Skin of body (tissue), 2 donors: ENCODE measurements around the gene DHX29. TPM values are rescaled to one million over a fixed set of nuclear protein-coding genes. Genes with fewer than 3 reads are reported as not detected.
"Not testable (repeated sequence)": the region's sequence is repeated elsewhere in the genome, so short reads cannot be mapped to it uniquely, and the experiment has no call there.

Source experiments
- DNase-seq: peaks from one replicate; lab custom pipeline; 2025; lab: John Stamatoyannopoulos, UW
- total RNA-seq: library from RNA; depleted of rRNA; stranded (reverse); fragments of >200 nt; gene quantifications from one replicate; pipeline ENCODE4 v1.2.3, GENCODE V29; 2014

DHX29 gene
- total RNA-seq: 35.0 TPM

- peak; percentile 98 for DNase-seq
Observed at GRCh38 chr5:55307383-55308253, at the start of gene DHX29, which contains the start of gene MTREX. TSS of gene DHX29 (minus strand) at chr5:55307694. CDS start at chr5:55307573, 121 bp downstream. TSS of gene MTREX (plus strand) at chr5:55307989. CDS start at chr5:55308014, 25 bp downstream.

- DNase-seq: no peak
Observed at GRCh38 chr5:55356896-55357295, 49.4 kb upstream of the DHX29 start.

GRCh38 chr5:55350754-55351153 is 43.3 kb upstream of the DHX29 start:
- DNase-seq: no peak

GRCh38 chr5:55347786-55348185 is 40.3 kb upstream of the DHX29 start:
- no peak for DNase-seq

- DNase-seq: no peak
Observed at GRCh38 chr5:55345327-55345726, 37.8 kb upstream of the DHX29 start.

- peak; percentile 37 for DNase-seq
Observed at GRCh38 chr5:55344392-55344992, 37.0 kb upstream of the DHX29 start.

GRCh38 chr5:55343609-55344008 is 36.1 kb upstream of the DHX29 start:
- DNase-seq: no peak

GRCh38 chr5:55343107-55343506 is 35.6 kb upstream of the DHX29 start:
- no peak for DNase-seq

- DNase-seq: no peak
Observed at GRCh38 chr5:55338810-55339243, 31.3 kb upstream of the DHX29 start.

GRCh38 chr5:55338092-55338613 is 30.7 kb upstream of the DHX29 start:
- no peak for DNase-seq

GRCh38 chr5:55333811-55334210 is 26.3 kb upstream of the DHX29 start:
- DNase-seq: no peak

- no peak for DNase-seq
Observed at GRCh38 chr5:55333017-55333416, 25.5 kb upstream of the DHX29 start.

GRCh38 chr5:55331321-55331720 is 23.8 kb upstream of the DHX29 start:
- no peak for DNase-seq

GRCh38 chr5:55327281-55327680 is 19.8 kb upstream of the DHX29 start:
- DNase-seq: peak; percentile 65

GRCh38 chr5:55325621-55326020 is 18.1 kb upstream of the DHX29 start:
- DNase-seq: no peak

- DNase-seq: peak; percentile 70
Observed at GRCh38 chr5:55324815-55325418, 17.4 kb upstream of the DHX29 start.

GRCh38 chr5:55324006-55324405 is 16.5 kb upstream of the DHX29 start:
- no peak for DNase-seq

GRCh38 chr5:55320571-55320970 is 13.1 kb upstream of the DHX29 start:
- no peak for DNase-seq

- DNase-seq: no peak
Observed at GRCh38 chr5:55319491-55319890, 12.0 kb upstream of the DHX29 start.

- DNase-seq: not testable (repeated sequence)
Observed at GRCh38 chr5:55318237-55318636, 10.7 kb upstream of the DHX29 start.

- DNase-seq: no peak
Observed at GRCh38 chr5:55316837-55317236, 9.3 kb upstream of the DHX29 start.

GRCh38 chr5:55316289-55316688 is 8.8 kb upstream of the DHX29 start:
- no peak for DNase-seq
